WTC11 (cell line): Measurements from ENCODE around the gene IFI16. TPM values are rescaled to one million over a fixed set of nuclear protein-coding genes. Genes with fewer than 3 reads are reported as not detected.

Experiments
- ATAC-seq: fragments of 200-7000 bp; cut with Tn5 transposase; 2 replicates; pipeline ENCODE4 v1.10.0; 2021; ENCODE audit warnings: mild to moderate bottlenecking, moderate library complexity
- CTCF ChIA-PET: fragments of 300-600 bp; sonication (Branson Sonifier 250); formaldehyde crosslinking; loops from one replicate; lab custom pipeline; 2021; ENCODE audit warnings: antibody characterized with exemption; lab: Charles Lee
- POLR2A ChIA-PET: fragments of 350-600 bp; sonication (Branson Sonifier 250); formaldehyde crosslinking; loops from one replicate; lab custom pipeline; 2021; ENCODE audit warnings: antibody characterized with exemption; lab: Charles Lee
- DNase-seq: peaks from one replicate; pipeline ENCODE4 v3.0.0; 2021; ENCODE audit warnings: low spot score
- H3K27ac Mint-ChIP-seq: 2 replicates; pipeline ENCODE4 v1.8.0; 2021; ENCODE audit warnings: mixed read lengths
- H3K27me3 Mint-ChIP-seq: 2 replicates; pipeline ENCODE4 v1.8.0; 2021; ENCODE audit warnings: low read depth, mild to moderate bottlenecking, moderate library complexity, mixed read lengths
- H3K36me3 Mint-ChIP-seq: 2 replicates; pipeline ENCODE4 v1.8.0; 2021; ENCODE audit warnings: mixed read lengths
- H3K4me1 Mint-ChIP-seq: 2 replicates; pipeline ENCODE4 v1.8.0; 2022; ENCODE audit warnings: mixed read lengths
- H3K4me3 Mint-ChIP-seq: 2 replicates; pipeline ENCODE4 v1.8.0; 2021; ENCODE audit warnings: mild to moderate bottlenecking, moderate library complexity, mixed read lengths
- H3K9me3 Mint-ChIP-seq: 2 replicates; pipeline ENCODE4 v1.8.0; 2021; ENCODE audit warnings: mixed read lengths
- EMX1 ChIP-seq: fragments of 250-450 bp; sonication (Bioruptor Pico); IDR thresholded peaks from 2 replicates; pipeline ENCODE4 v1.8.0; 2021; ENCODE audit warnings: mild to moderate bottlenecking
- GRHL2 ChIP-seq: fragments of 250-450 bp; sonication (Bioruptor Pico); IDR thresholded peaks from 2 replicates; pipeline ENCODE4 v1.8.0; 2022; ENCODE audit warnings: mild to moderate bottlenecking, moderate library complexity; ENCODE audit not compliant: insufficient replicate concordance, severe bottlenecking
- HMGA2 ChIP-seq: fragments of 250-450 bp; sonication (Bioruptor Pico); IDR thresholded peaks from 2 replicates; pipeline ENCODE4 v1.4.0; 2021; ENCODE audit warnings: mild to moderate bottlenecking, moderate library complexity
- HMGXB4 ChIP-seq: sonication (generic); formaldehyde crosslinking; IDR thresholded peaks from 2 replicates; pipeline ENCODE4 v1.8.1; 2023; ENCODE audit warnings: mild to moderate bottlenecking, moderate library complexity, missing genetic modification reagents
- MXD4 ChIP-seq: fragments of 250-450 bp; sonication (Bioruptor Pico); IDR thresholded peaks from 2 replicates; pipeline ENCODE4 v1.8.0; 2021; ENCODE audit warnings: mild to moderate bottlenecking, moderate library complexity, borderline replicate concordance
- NR2C2 ChIP-seq: sonication (generic); formaldehyde crosslinking; IDR thresholded peaks from 2 replicates; pipeline ENCODE4 v1.8.0; 2022; ENCODE audit warnings: mild to moderate bottlenecking, missing genetic modification reagents
- PRDM15 ChIP-seq: sonication (generic); formaldehyde crosslinking; IDR thresholded peaks from 2 replicates; pipeline ENCODE4 v1.8.0; 2022; ENCODE audit warnings: missing genetic modification reagents
- PRRX2 ChIP-seq: fragments of 250-450 bp; sonication (Bioruptor Pico); IDR thresholded peaks from 2 replicates; pipeline ENCODE4 v1.8.0; 2021; ENCODE audit warnings: mild to moderate bottlenecking
- SMAD3 ChIP-seq: sonication (generic); formaldehyde crosslinking; IDR thresholded peaks from 2 replicates; pipeline ENCODE4 v1.8.0; 2022; ENCODE audit warnings: missing genetic modification reagents, mild to moderate bottlenecking, borderline replicate concordance
- SMAD4 ChIP-seq: sonication (generic); formaldehyde crosslinking; IDR thresholded peaks from 2 replicates; pipeline ENCODE4 v1.8.0; 2022; ENCODE audit warnings: mild to moderate bottlenecking, missing genetic modification reagents
- SOX15 ChIP-seq: fragments of 250-450 bp; sonication (Bioruptor Pico); IDR thresholded peaks from 2 replicates; pipeline ENCODE4 v1.9.0; 2021; ENCODE audit warnings: mild to moderate bottlenecking
- TEAD1 ChIP-seq: sonication (generic); formaldehyde crosslinking; IDR thresholded peaks from 2 replicates; pipeline ENCODE4 v1.8.0; 2022; ENCODE audit warnings: mild to moderate bottlenecking, missing genetic modification reagents
- total RNA-seq: library from RNA; stranded (reverse); gene quantifications from 3 replicates; pipeline ENCODE4 v1.2.3, GENCODE V29; 2021
- TF ChIP-seq, protein P1 (sequence below): sonication (generic); formaldehyde crosslinking; IDR thresholded peaks from 2 replicates; pipeline ENCODE4 v1.8.1; 2023; ENCODE audit warnings: mild to moderate bottlenecking, missing genetic modification reagents
- TF ChIP-seq, protein P2 (sequence below): sonication (generic); formaldehyde crosslinking; IDR thresholded peaks from 2 replicates; pipeline ENCODE4 v1.8.1; 2023; ENCODE audit warnings: mild to moderate bottlenecking, missing genetic modification reagents, borderline replicate concordance
- TF ChIP-seq, protein P3 (sequence below): sonication (generic); formaldehyde crosslinking; conservative IDR thresholded peaks from 2 replicates; pipeline ENCODE4 v1.8.1; 2022; ENCODE audit warnings: mild to moderate bottlenecking, missing genetic modification reagents

Gene IFI16
- total RNA-seq, 1 experiment from 2014 or later: 3.2 TPM

GRCh38 chr1:159008744-159009188 lies 941 bp upstream of the IFI16 start:
- ATAC-seq: no peak
- H3K9me3 Mint-ChIP-seq: no peaks in the 10 kb centered on the region
- ChIA-PET CTCF (no interaction called here), POLR2A (no interaction called here)
- DNase-seq: no peak
- no peak overlapping the region for H3K4me3 Mint-ChIP-seq
- peaks cover 62% of the 10 kb centered on the region for H3K27me3 Mint-ChIP-seq
- H3K36me3 Mint-ChIP-seq: no peaks in the 10 kb centered on the region
- peaks cover 56% of the 10 kb centered on the region for H3K4me1 Mint-ChIP-seq
- H3K27ac Mint-ChIP-seq: no peak overlapping the region
- TF ChIP-seq SOX15: no peak
- TF ChIP-seq TEAD1: no peak
- TF ChIP-seq, protein P1, sequence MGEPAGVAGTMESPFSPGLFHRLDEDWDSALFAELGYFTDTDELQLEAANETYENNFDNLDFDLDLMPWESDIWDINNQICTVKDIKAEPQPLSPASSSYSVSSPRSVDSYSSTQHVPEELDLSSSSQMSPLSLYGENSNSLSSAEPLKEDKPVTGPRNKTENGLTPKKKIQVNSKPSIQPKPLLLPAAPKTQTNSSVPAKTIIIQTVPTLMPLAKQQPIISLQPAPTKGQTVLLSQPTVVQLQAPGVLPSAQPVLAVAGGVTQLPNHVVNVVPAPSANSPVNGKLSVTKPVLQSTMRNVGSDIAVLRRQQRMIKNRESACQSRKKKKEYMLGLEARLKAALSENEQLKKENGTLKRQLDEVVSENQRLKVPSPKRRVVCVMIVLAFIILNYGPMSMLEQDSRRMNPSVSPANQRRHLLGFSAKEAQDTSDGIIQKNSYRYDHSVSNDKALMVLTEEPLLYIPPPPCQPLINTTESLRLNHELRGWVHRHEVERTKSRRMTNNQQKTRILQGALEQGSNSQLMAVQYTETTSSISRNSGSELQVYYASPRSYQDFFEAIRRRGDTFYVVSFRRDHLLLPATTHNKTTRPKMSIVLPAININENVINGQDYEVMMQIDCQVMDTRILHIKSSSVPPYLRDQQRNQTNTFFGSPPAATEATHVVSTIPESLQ (CRISPR knock-in tag): no peak
- no peak for TF ChIP-seq HMGA2
- no peak for TF ChIP-seq HMGXB4
- no peak for TF ChIP-seq EMX1 (CRISPR knock-in tag)
- no peak for TF ChIP-seq SMAD4
- TF ChIP-seq NR2C2 (CRISPR knock-in tag): no peak
- no peak for TF ChIP-seq PRDM15 (CRISPR knock-in tag)
- TF ChIP-seq, protein P2, sequence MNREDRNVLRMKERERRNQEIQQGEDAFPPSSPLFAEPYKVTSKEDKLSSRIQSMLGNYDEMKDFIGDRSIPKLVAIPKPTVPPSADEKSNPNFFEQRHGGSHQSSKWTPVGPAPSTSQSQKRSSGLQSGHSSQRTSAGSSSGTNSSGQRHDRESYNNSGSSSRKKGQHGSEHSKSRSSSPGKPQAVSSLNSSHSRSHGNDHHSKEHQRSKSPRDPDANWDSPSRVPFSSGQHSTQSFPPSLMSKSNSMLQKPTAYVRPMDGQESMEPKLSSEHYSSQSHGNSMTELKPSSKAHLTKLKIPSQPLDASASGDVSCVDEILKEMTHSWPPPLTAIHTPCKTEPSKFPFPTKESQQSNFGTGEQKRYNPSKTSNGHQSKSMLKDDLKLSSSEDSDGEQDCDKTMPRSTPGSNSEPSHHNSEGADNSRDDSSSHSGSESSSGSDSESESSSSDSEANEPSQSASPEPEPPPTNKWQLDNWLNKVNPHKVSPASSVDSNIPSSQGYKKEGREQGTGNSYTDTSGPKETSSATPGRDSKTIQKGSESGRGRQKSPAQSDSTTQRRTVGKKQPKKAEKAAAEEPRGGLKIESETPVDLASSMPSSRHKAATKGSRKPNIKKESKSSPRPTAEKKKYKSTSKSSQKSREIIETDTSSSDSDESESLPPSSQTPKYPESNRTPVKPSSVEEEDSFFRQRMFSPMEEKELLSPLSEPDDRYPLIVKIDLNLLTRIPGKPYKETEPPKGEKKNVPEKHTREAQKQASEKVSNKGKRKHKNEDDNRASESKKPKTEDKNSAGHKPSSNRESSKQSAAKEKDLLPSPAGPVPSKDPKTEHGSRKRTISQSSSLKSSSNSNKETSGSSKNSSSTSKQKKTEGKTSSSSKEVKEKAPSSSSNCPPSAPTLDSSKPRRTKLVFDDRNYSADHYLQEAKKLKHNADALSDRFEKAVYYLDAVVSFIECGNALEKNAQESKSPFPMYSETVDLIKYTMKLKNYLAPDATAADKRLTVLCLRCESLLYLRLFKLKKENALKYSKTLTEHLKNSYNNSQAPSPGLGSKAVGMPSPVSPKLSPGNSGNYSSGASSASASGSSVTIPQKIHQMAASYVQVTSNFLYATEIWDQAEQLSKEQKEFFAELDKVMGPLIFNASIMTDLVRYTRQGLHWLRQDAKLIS (CRISPR knock-in tag): no peak

DNA sequence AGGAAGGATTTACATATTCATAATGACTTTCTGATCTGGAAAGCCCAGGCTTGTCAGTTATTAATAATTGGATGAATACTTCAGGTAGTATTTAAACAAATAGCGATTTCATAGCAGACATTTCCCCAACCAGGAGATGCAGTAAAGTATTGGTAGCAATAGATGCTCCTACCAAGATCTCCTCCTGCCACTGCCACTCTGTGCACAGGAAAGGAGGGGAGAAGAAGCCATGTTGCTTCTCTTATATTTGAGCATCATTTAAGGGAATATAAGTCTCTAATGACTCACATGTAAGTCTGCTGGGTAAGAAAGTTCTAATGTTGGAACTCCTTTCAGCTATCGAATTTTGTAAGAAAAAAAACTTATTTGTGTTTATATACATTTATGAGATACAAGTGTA lies 420 bp upstream of the IFI16 start:
- CTCF ChIA-PET: no interaction called here
- H3K4me3 Mint-ChIP-seq: no peak overlapping the region
- TF ChIP-seq PRRX2 (CRISPR knock-in tag) (no peak), MXD4 (CRISPR knock-in tag) (no peak), TEAD1 (no peak), SMAD4 (no peak), GRHL2 (CRISPR knock-in tag) (no peak), SMAD3 (no peak)
- TF ChIP-seq, protein P3, sequence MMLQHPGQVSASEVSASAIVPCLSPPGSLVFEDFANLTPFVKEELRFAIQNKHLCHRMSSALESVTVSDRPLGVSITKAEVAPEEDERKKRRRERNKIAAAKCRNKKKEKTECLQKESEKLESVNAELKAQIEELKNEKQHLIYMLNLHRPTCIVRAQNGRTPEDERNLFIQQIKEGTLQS (CRISPR knock-in tag): no peak
- peaks cover 61% of the 10 kb centered on the region for H3K27me3 Mint-ChIP-seq
- peaks cover 60% of the 10 kb centered on the region for H3K4me1 Mint-ChIP-seq
- DNase-seq (no peak), ATAC-seq (no peak)
- POLR2A ChIA-PET: no interaction called here
- H3K36me3 Mint-ChIP-seq: no peaks in the 10 kb centered on the region
- H3K27ac Mint-ChIP-seq: no peak overlapping the region
- H3K9me3 Mint-ChIP-seq: no peaks in the 10 kb centered on the region
